Measurements from ENCODE around the gene CRACR2B.

CRACR2B gene

GRCh38 chr11:846496-847098, 18.9 kb downstream of the CRACR2B start:
- H3K27ac ChIP-seq, result peak overlapping the region in 13 of 21 experiments; percentile 8 to 100 (median 99)
- no peak overlapping the region for H3K4me3 ChIP-seq

- peak overlapping the region in 1 of 21 experiments; percentile 100 for H3K27ac ChIP-seq
- H3K4me3 ChIP-seq, result no peak overlapping the region
Measured at GRCh38 chr11:847876-848275, 20.2 kb downstream of the CRACR2B start.

GRCh38 chr11:848380-848931, 20.7 kb downstream of the CRACR2B start:
- peak overlapping the region in 1 of 21 experiments; percentile 100 for H3K27ac ChIP-seq
- H3K4me3 ChIP-seq, result peak overlapping the region in 3 of 7 experiments; percentile 22 to 47 (median 44)

GRCh38 chr11:849104-849824, 21.5 kb downstream of the CRACR2B start:
- H3K4me3 ChIP-seq, result peak overlapping the region; percentile 22 to 47 (median 40)
- peak overlapping the region in 1 of 21 experiments; percentile 62 for H3K27ac ChIP-seq

GRCh38 chr11:849951-850774, 22.4 kb downstream of the CRACR2B start:
- peak overlapping the region in 1 of 21 experiments; percentile 25 for H3K27ac ChIP-seq
- peak overlapping the region in 4 of 7 experiments; percentile 29 to 47 (median 40) for H3K4me3 ChIP-seq

- H3K27ac ChIP-seq, result no peak overlapping the region
Measured at GRCh38 chr11:850775-851763, 23.4 kb downstream of the CRACR2B start.

GRCh38 chr11:852762-853161, 25.0 kb downstream of the CRACR2B start:
- no peak overlapping the region for H3K4me3 ChIP-seq
- peak overlapping the region in 2 of 21 experiments; percentile 40 to 47 for H3K27ac ChIP-seq

More at GRCh38 chr11:850775-851763, 23.4 kb downstream of the CRACR2B start:
- peak overlapping the region in 2 of 7 experiments; percentile 29 to 44 for H3K4me3 ChIP-seq

- Histone ChIP-seq H3K27ac (peak overlapping the region in 1 of 21 experiments; percentile 14), H3K4me3 (no peak overlapping the region)
Measured at GRCh38 chr11:853682-854448, 26.1 kb downstream of the CRACR2B start.

- Histone ChIP-seq H3K4me3 (no peak overlapping the region), H3K27ac (peak overlapping the region in 1 of 21 experiments; percentile 20)
Measured at GRCh38 chr11:854601-855329, 27.0 kb downstream of the CRACR2B start.

GRCh38 chr11:855330-855674, 27.6 kb downstream of the CRACR2B start:
- no peak overlapping the region for H3K4me3 ChIP-seq
- peak overlapping the region in 1 of 21 experiments; percentile 20 for H3K27ac ChIP-seq

GRCh38 chr11:855796-856195, 28.1 kb downstream of the CRACR2B start:
- H3K4me3 ChIP-seq, result no peak overlapping the region
- no peak overlapping the region for H3K27ac ChIP-seq

- Histone ChIP-seq H3K4me3 (no peak overlapping the region), H3K27ac (no peak overlapping the region)
Measured at GRCh38 chr11:856397-856796, 28.7 kb downstream of the CRACR2B start.

- H3K4me3 ChIP-seq, result no peak overlapping the region
Measured at GRCh38 chr11:858053-858761, 30.5 kb downstream of the CRACR2B start.

GRCh38 chr11:858762-859339, 31.1 kb downstream of the CRACR2B start:
- Histone ChIP-seq H3K4me3 (no peak overlapping the region), H3K27ac (no peak overlapping the region)

More at GRCh38 chr11:858053-858761, 30.5 kb downstream of the CRACR2B start:
- no peak overlapping the region for H3K27ac ChIP-seq

GRCh38 chr11:859394-860131, 31.8 kb downstream of the CRACR2B start:
- peak overlapping the region in 2 of 7 experiments; percentile 9 to 10 for H3K4me3 ChIP-seq
- peak overlapping the region in 3 of 21 experiments; percentile 7 to 19 (median 7) for H3K27ac ChIP-seq
